Breast epithelium (tissue), 3 donors: Measurements from ENCODE around the gene ECHS1.

Source experiments
- POLR2AphosphoS5 ChIP-seq, 3 donors: sonication (generic); formaldehyde crosslinking; IDR thresholded peaks; one replicate each; pipeline ENCODE4 v1.6.1; 2017; ENCODE audit warnings: antibody characterized with exemption in 3 of 3
- TF ChIP-seq, protein P1 (sequence below), 3 donors: fragments of 450-650 bp; IDR thresholded peaks; one replicate each; pipeline ENCODE4 v1.5.1; 2016 to 2017; ENCODE audit warnings: antibody characterized with exemption in 3 of 3, mild to moderate bottlenecking in 3 of 3, moderate library complexity in 3 of 3

DNA sequence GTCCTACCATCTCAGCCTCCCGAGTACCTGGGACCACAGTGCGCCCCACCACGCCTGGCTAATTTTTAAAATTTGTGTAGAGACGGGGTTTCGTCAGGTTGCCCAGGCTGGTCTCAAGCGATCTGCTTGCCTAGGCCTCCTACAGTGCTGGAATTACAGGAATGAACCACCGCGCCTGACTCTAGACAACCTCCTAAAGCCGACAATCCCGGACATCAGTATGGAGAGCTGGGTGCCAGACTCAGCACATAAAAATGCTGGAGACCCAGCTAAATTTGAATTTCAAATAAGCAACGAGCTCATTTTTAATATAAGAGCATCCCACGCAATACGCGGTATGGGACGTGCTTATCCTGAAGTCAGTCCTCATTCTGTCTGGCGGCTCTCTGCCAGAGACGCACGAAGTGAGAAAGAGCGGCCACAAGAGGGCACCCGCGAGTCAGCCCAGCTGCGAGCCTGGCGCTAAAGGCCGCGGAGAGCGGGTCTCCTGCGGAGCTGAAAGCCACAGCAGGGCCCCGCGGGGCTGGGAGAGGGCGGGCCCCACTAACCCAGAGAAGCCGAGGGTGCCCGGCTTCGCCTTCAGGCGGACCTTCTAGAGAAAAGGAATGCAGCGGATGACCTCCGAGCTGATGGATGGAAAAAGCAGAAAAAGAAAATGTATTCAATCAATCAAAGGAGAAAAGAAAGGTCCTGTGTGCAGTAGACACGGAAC, 43.5 kb downstream of the ECHS1 start:
- TF ChIP-seq, protein P1, sequence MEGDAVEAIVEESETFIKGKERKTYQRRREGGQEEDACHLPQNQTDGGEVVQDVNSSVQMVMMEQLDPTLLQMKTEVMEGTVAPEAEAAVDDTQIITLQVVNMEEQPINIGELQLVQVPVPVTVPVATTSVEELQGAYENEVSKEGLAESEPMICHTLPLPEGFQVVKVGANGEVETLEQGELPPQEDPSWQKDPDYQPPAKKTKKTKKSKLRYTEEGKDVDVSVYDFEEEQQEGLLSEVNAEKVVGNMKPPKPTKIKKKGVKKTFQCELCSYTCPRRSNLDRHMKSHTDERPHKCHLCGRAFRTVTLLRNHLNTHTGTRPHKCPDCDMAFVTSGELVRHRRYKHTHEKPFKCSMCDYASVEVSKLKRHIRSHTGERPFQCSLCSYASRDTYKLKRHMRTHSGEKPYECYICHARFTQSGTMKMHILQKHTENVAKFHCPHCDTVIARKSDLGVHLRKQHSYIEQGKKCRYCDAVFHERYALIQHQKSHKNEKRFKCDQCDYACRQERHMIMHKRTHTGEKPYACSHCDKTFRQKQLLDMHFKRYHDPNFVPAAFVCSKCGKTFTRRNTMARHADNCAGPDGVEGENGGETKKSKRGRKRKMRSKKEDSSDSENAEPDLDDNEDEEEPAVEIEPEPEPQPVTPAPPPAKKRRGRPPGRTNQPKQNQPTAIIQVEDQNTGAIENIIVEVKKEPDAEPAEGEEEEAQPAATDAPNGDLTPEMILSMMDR (IDR thresholded peaks at IDR 0.05), result peak; percentile 41 to 82 (median 76)
- no peak for TF ChIP-seq POLR2AphosphoS5 (IDR thresholded peaks at IDR 0.05)
